Measurements from ENCODE around the gene ARRDC3.
"Not testable (repeated sequence)": the region's sequence is repeated elsewhere in the genome, so short reads cannot be mapped to it uniquely, and the experiment has no call there.

The ARRDC3 gene

DNA sequence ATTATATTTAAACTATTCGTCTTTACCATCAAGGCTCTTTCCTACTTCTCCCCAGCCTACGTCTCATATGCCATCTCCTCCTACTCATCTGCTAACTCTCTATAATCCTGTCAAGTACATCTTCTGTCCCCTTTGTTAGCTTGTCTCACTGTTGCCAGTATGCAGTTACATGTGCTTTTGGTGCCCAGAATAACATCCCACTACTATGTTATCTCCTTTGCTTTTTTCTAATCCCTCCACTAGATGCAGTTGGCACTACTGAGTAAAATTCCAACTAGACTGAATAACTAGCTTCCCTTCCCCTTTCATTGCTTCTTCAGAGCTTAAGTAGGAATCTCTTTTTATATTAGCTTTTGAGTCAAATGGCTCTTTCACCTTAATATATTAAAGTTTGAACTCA is 3.0 kb upstream of the ARRDC3 start:
- no peak for DNase-seq (ENCODE audit: low read depth)

DNA sequence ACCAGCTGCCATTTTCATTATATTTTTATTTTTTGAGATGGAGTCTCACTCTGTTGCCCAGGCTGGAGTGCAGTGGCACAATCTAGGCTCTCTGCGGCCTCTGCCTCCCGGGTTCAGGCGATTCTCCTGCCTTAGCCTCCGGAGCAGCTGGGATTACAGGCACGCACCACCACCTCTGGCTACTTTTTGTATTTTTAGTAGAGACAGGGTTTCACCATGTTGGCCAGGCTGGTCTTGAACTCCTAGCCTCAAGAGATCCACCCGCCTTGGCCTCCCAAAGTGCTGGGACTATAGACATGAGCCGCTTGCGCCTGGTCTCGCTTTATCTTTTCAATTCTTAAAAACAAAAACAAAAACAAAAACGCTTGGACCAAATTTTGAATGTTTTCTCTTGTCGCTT is 2.5 kb upstream of the ARRDC3 start:
- not testable (repeated sequence) for DNase-seq (ENCODE audit: low read depth); H3K4me3 ChIP-seq (ENCODE audit: low read depth, low read length)

More for the DNA sequence above, 3.0 kb upstream of the ARRDC3 start:
- H3K4me3 ChIP-seq (ENCODE audit: low read depth, low read length): no peak overlapping the region

DNA sequence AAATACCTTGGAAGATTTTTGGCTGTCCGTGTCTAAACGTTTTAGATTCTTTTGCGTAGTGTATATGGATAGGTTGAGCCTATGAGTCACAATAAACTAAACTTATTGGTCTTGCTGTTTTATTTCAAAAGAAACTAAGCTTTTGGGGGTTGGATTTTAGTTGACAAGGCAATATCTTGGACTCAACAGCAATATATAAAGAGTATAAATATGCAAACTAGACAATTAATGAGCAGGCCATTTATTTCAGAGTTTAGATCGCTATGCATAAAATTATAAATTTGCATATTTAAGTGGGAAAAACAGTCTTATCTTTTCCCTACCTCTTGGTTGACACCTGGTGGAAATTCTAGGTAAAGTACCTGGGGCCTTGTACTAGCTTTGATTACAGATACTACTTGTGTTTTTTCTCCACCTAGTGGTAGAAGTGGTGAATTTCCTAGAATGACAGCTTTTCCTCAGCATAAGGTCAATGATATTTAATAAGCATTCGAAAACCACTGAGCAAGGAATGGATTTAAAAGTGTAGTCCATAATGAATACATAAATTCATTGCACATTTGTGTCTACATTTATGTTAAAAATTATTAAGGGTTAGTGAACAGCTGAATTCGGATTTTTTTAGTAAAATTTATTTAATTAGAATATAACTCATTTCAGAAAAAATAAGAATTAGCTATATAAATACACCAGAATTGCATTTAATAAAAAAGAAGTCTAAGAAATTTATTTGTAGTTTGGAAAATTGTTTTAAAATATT is 1.7 kb upstream of the ARRDC3 start:
- peak; percentile 60 for DNase-seq (ENCODE audit: low read depth)
- H3K4me3 ChIP-seq (ENCODE audit: low read depth, low read length): peak overlapping the region; percentile 90

DNA sequence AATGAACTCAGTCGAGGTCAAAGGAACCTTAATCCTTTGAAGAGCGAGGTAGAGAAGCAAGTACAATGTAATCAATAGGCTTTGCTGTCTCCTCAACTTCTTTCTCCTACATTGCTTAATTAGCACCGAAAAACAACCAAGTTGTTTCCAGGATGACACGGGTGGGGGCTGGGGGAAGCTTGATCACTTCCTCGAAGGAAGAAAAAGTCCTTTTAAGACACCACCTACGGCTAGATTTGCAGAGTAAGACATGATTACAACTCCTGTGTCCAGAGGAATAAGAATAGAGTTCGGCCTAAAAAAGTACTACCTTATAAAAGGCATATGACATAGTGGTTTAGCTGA is 811 bp upstream of the ARRDC3 start:
- H3K4me3 ChIP-seq (ENCODE audit: low read depth, low read length): peak overlapping the region; percentile 90
- DNase-seq (ENCODE audit: low read depth): no peak

DNA sequence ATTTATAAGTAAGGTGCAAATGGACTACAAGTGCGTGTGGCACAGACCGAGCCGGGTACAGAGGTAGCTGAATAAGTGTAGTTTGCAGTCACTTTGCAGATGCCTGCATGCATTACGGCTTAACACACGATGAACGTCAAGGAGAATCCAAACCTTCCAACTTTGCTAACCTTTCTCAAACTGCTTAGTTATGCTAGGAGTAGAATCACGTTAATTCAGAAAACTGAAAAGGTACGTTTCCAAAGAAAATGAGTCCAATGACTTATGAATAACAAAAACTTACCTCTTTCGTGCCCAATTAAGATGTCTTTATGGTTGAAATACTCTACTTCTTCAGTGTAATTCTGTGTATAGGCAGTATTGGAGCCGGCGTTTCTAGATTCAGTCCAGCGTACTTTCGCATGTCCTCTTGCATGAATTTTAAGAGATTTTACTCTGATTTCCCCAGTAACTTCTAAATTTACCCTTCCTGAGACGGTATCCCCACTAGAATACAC is 539 bp downstream of the ARRDC3 start:
- DNase-seq (ENCODE audit: low read depth): no peak
- H3K4me3 ChIP-seq (ENCODE audit: low read depth, low read length): peak overlapping the region; percentile 90

DNA sequence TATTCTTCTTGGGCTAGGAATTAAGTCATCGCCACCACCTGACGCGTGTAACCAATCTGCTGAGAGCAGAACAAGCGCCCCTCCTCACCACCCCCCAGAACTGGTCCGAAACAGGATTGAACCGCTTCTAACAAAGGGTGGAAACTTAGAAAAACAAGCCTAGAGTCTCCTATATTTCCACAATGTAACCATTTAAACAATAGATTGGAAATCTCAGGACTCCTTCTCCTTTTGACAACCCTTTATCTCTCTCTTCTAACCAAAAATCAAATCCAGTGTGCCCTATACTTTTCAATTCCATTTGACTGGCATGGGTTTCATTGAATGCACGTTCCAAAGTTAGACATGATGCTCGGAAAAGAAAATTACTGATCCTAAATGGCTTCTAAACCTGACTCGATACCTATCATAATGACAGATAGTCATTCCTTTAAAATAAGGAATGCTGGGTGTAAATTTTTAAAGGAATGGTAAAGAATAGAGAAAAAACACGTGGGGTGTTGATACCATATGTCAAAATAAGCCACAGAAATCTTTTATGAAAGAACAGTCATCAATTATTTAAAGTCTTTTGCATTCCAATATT is 1.2 kb downstream of the ARRDC3 start:
- peak; percentile 60 for DNase-seq (ENCODE audit: low read depth)
- H3K4me3 ChIP-seq (ENCODE audit: low read depth, low read length): peak overlapping the region; percentile 90

DNA sequence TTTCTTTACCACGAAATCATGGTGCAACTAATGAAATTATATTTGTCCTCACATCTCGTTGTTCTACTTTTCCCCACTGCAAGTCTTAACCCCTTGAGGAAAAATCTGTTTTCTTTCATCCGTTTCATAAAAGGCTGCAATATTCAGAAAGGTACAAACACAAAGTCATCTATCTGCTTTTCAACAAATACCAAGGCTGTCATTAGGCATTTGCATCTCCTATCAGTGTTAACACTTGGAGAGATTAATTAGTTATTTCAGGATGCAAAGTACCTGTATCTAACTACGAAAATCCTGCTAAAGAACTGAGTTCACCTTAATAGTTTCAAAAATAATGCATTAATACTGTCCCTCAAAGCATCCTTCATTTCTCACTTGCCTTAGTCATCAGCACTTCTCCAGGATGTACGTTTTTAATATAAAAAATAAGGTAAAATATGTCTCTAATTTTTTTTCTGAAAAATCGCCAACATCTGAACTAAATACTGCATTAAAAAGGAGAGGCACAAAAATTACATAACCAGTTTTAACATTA is 1.8 kb downstream of the ARRDC3 start:
- peak overlapping the region; percentile 90 for H3K4me3 ChIP-seq (ENCODE audit: low read depth, low read length)
- no peak for DNase-seq (ENCODE audit: low read depth)

DNA sequence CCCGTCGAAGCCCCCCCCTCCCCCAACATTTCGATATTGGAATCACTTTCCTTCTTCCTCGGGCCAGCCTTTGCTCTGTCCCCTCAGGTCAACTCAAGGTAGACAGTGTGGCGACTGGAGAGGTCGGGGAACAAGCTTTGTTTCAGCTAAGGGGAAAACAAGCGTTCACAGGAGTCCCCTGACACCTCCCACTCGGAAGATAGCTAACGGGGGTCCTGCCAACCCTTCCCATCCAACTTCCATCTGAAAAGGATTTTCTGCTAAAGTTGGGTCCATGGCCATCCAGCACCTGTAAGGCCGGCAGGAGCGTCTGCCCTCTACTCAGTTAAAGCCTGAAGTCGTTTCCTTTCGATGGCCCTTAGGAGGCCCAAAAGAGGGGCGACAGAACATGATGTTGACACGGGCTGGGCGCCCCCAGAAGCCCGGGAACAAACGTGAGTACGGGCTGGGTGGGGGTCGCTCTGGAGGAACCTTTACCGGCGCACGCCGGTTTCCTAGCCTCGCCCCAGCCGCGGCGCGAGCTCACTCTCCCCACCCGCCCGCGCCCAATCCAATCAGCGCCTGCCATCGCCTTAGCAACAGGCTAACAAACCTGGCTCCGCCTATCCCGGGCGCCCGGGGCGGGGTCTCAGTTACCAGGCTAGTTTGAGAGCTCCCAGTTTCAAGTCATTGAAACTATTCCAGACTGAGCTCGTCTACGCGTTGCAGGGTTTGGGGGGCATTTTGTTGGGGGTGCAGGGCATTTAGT is 2.5 kb downstream of the ARRDC3 start:
- DNase-seq (ENCODE audit: low read depth): peak; percentile 82
- peak overlapping the region; percentile 90 for H3K4me3 ChIP-seq (ENCODE audit: low read depth, low read length)

DNA sequence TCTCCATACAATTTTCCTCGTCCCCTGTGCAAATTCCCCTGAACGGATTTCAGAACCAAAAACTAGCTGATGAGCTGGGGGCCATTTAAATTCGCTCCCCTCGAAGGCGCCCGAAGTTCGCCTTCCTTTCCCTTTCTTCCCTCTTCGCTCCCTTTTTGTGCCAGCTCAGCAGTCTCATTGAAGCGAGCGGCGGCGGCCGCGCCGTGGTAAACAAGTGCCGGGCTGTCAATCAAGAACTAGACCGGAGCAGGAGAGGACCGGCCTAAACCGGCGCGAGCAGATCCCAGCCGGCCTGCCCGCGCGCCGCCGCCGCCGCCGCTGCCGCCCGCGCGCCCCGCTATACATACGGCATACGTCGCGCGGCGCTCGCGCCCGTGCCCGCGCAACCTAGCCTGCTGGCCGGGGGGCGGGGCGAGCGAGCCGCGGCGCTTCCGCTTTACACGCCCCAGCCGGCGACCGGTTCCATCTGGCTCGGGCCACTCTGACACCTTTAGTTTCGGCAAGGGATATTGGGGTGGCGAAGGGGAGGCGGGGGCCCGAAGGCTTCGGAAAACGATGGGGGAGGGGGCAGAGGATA is 3.1 kb downstream of the ARRDC3 start:
- DNase-seq (ENCODE audit: low read depth): peak; percentile 65
- H3K4me3 ChIP-seq (ENCODE audit: low read depth, low read length): peak overlapping the region; percentile 90

DNA sequence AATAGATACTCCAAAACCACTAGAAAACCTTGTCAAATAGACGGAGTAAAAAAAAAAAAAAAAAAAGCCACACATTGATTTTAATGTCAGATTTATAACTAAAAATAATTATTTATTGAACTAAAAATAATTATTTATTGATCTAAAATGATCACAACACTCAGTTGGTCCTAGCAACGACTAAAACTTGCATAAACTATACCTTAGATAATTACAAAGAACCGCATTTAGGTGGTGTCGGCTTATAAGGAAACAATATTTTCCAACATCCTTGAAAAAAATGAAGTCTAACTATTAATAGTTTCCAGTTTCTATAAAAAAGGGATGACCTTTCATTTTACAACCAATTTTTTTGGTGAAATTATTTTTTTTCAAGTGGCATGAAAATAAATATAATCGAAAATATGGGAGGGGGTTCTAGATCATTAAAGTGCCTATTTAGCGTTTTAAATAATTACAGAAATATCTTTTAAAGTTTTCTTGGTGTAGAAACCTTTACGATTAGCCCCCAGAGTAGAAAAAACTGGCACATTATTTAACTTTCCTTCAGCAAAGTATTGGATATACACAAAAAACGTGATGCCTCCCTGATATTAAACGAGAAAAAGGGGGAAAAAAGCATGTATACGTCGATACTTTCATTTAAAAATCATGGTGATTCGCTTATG is 3.7 kb downstream of the ARRDC3 start:
- no peak for DNase-seq (ENCODE audit: low read depth)

DNA sequence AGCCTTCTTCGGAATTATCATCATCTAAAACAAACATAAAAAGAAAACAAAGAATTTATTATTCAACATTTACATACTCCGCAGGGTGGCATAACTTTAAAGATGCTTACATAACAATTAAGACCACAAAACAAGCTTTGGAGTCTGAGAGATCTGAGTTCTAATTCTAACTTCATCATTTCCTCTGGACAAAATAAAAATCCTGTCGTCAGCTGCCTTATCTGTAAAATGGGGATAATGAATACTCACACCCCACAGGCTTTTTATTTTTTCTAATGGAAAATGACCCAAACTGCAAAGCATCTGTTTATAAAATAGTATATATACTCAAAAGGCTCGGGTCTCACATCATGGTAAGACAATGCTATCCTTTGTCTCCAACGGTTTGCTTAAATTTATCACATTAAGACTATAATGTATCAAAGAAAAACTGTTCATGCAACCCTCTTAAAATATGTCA is 4.3 kb downstream of the ARRDC3 start:
- H3K4me3 ChIP-seq (ENCODE audit: low read depth, low read length): peak overlapping the region; percentile 90
- no peak for DNase-seq (ENCODE audit: low read depth)

More for the DNA sequence above, 3.7 kb downstream of the ARRDC3 start:
- H3K4me3 ChIP-seq (ENCODE audit: low read depth, low read length): peak overlapping the region; percentile 90

DNA sequence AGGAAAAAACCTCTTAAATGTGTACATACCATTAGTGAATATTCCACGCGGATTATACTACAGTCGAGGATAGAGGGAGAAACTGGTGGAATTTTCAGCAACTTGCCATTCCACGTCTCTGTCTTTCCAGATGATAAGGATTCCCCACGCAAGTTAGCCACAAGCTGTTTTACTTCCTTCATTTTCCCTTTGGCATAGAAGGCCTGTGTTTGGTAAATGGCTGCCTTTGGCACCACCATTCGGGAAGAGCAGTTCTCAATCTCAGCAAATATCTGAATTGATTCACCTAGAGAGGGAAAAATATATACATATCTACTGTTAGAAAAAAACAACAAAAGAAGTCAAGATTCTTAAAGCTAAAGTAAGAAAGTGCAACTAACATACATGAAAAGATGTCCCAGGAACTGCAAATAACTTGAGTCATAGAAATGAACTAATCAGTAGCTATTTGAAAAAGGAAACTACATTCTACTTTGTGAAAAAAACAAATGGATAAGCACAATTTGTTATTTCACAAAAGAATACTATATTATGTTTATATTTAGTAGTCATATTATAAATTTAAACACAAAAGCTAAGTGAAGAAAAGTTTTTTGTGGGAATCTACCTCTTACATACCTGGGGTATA is 8.1 kb downstream of the ARRDC3 start:
- no peak overlapping the region for H3K4me3 ChIP-seq (ENCODE audit: low read depth, low read length)
- no peak for DNase-seq (ENCODE audit: low read depth)

DNA sequence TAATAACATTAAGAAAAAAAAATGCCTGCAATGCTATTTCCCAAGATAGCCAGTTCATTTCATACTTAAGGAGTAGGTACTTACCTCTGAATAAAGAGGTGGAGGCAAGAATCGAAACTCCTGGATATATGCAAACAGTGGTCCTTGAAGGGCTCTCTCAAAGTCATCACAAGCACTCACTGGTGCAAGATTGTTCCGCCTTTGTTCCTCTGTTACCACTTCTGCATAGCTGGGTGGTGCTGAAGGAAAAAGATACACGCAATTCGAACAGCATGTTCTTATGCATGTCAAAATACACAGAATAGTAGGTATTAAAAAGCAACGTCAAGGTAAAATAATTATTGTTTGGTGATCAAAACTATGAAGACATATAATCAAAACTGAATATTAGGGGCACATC is 9.5 kb downstream of the ARRDC3 start:
- no peak for DNase-seq (ENCODE audit: low read depth)
- no peak overlapping the region for H3K4me3 ChIP-seq (ENCODE audit: low read depth, low read length)

DNA sequence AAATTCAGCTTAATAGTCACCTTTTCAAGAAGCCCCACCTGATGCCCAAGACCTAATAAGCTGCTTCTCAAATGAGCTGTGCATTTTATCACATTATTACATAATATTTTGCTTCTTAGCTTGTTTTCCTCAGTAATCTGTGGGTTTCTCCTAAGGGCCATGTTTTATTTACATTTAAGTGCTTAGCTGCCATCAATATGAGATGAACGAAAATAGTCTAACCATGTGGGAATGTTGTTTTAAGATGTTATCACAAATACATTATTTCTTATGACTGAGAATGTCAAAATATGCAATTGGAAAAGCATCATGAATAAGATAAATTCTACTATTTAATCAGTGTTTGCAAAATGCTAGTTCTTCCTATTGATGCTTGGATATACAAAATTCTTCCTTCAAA is 10.1 kb downstream of the ARRDC3 start:
- no peak for DNase-seq (ENCODE audit: low read depth)
- H3K4me3 ChIP-seq (ENCODE audit: low read depth, low read length): no peak overlapping the region

DNA sequence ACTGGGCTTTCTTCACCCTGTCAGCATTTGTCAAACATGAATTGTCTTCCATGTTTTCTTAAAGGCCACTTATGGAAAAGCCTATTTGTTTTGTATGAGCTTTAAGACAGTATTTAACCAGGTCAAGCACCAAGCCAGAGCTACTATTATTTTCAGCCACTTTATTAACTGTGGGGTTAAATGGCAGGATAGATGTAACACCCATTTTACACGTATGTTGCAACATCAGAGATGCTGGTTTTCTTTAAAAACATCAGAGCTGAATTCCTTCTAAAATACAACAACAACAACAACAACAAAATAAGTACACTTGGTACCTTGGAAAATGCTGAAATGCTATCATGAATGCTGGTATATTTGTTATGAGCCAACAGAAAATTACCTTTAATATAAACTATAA is 13.6 kb downstream of the ARRDC3 start:
- DNase-seq (ENCODE audit: low read depth): no peak

DNA sequence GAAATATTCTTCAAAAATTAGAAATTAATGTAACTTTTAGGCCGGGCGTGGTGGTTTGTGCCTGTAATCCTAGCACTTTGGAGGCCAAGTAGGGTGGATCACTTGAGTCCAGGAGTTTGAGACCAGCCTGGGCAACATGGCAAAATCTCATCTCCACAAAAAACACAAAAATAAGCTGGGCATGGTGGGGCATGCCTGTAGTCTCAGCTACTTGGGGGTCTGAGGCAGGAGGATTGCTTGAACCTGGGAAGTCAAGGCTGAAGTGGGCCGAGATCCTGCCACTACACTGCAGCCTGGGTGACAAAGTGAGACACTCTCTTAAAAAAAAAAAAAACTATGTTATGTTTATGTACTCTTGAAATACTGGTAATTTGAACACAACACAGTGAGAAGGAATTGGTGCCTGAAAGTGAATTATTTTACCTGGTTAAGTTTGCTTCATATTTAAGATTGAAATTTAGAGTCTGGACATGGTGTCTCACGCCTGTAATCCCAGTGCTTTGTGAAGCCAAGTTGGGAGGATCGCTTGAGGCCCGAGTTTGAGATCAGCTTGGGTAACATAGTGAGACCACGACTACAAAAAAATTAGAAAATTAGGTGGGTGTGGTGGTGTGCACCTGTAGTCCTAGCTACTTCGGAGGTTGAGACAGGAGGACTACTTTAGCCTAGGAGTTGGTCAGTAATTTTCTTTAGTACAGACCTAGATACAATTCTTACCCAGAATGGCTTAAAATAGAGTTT is 15.0 kb downstream of the ARRDC3 start:
- DNase-seq (ENCODE audit: low read depth): no peak
- no peak overlapping the region for H3K4me3 ChIP-seq (ENCODE audit: low read depth, low read length)

More for the DNA sequence above, 13.6 kb downstream of the ARRDC3 start:
- H3K4me3 ChIP-seq (ENCODE audit: low read depth, low read length): no peak overlapping the region

DNA sequence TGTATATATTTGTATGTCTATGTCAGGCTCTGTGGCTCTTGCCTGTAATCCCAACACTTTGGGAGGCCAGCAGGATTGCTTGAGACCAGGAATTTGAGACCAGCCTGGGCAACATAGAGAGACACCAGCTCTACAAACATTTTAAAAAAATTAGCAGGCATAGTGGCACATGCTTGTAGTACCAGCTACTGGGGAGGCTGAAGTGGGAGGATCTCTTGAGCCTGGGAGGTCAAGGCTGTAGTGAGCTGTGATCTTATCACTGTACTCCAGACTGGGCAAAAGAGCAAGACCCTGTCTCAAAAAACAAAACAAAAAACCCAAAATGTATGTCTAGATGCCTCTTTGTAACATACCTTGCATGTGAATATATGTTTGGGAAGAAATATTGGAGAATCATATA is 15.8 kb downstream of the ARRDC3 start:
- no peak overlapping the region for H3K4me3 ChIP-seq (ENCODE audit: low read depth, low read length)
- DNase-seq (ENCODE audit: low read depth): no peak

DNA sequence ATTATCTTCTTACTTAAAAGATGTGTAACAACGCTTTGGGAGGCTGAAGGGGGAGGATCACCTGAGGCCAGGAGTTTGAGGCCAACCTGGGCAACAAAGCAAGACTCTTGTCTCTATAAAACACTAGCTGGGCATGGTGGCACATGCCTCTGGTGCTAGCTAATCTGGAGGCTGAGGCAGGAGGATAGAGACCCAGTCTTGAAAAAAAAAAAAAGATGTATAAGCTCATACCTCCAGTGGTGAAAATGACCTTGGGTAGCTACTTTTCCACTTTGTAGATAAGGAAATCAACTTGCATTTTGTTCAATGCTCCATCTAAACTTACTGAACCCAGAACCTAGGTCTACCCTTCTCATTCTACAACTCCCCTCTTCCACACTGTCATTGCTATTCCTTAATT is 16.6 kb downstream of the ARRDC3 start:
- no peak overlapping the region for H3K4me3 ChIP-seq (ENCODE audit: low read depth, low read length)
- no peak for DNase-seq (ENCODE audit: low read depth)

All from skeletal muscle cell (primary cell).